Osteocyte (in vitro differentiated cells): ENCODE data around the gene FSTL5. TPM values are rescaled to one million over a fixed set of nuclear protein-coding genes. Genes with fewer than 3 reads are reported as not detected.

Experiments used
- DNase-seq: peaks from one replicate; pipeline ENCODE4 v3.0.0; 2021; ENCODE audit warnings: mixed read lengths; ENCODE audit not compliant: unreplicated experiment; ENCODE audit errors: extremely low spot score
- H3K27ac Mint-ChIP-seq: one replicate; pipeline ENCODE4 v1.8.0; 2021; ENCODE audit warnings: mild to moderate bottlenecking, mixed read lengths; ENCODE audit not compliant: unreplicated experiment
- H3K27me3 Mint-ChIP-seq: one replicate; pipeline ENCODE4 v1.8.0; 2021; ENCODE audit warnings: mixed read lengths; ENCODE audit not compliant: unreplicated experiment
- H3K36me3 Mint-ChIP-seq: one replicate; pipeline ENCODE4 v1.8.0; 2021; ENCODE audit warnings: mixed read lengths; ENCODE audit not compliant: unreplicated experiment
- H3K4me1 Mint-ChIP-seq: one replicate; pipeline ENCODE4 v1.8.0; 2021; ENCODE audit warnings: mixed read lengths; ENCODE audit not compliant: unreplicated experiment
- H3K4me3 Mint-ChIP-seq: one replicate; pipeline ENCODE4 v1.8.0; 2021; ENCODE audit warnings: mild to moderate bottlenecking, moderate library complexity, mixed read lengths; ENCODE audit not compliant: unreplicated experiment
- H3K9me3 Mint-ChIP-seq: one replicate; pipeline ENCODE4 v1.8.0; 2021; ENCODE audit warnings: mixed read lengths; ENCODE audit not compliant: unreplicated experiment
- CTCF ChIP-seq: fragments of 200-600 bp; sonication (generic); IDR thresholded peaks from 2 replicates; pipeline ENCODE4 v1.5.0; 2021; ENCODE audit warnings: antibody characterized with exemption, mild to moderate bottlenecking, moderate library complexity
- total RNA-seq: library from RNA; stranded (reverse); gene quantifications from 2 replicates; pipeline ENCODE4 v1.2.1, GENCODE V29; 2021

FSTL5 gene
- total RNA-seq, 1 donor from 2014 or later: 0.11 TPM

GRCh38 chr4:161642708-161643107 is 521.1 kb downstream of the FSTL5 start:
- Mint-ChIP-seq H3K9me3 (peaks cover 13% of the 10 kb centered on the region), H3K4me1 (no peaks in the 10 kb centered on the region), H3K27ac (no peak overlapping the region), H3K4me3 (no peak overlapping the region), H3K27me3 (peaks cover 17% of the 10 kb centered on the region), H3K36me3 (no peaks in the 10 kb centered on the region)
- no peak for DNase-seq
- TF ChIP-seq CTCF: peak; percentile 55

DNA sequence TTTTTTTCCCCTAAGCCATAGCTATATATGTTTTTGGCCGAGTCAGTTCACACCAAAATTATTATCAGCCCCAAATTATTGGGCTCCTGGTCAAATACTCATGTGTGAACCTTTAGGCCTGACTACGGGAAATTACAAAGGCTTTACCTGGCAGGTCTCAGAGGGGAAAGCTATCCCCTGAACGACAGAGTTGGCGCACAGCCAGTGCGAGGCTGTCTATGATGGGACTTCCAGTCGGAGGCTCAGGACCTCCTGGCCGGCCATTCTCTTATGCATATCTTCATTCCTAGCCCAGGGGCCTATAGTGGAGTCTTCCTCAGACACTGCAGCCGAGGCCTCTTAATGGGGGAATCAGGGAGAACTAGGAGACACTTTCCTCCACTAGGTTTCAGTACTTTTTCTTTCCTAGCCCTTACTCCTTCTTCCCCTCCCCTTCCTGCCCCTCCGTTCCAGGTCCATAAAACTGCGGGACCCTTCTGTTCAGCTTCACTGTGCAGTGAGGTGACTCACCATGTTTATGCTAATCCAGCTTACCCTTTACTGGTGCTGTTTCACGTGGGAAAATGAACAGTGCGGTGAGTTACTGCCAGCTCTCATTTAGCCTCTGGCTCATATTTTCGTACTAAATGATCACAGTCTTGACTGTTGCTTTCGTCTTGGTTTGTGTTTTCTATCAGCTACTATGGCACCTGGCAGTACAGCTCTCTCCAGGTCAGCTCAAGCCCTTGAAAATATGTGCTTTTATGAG is 533.9 kb downstream of the FSTL5 start:
- no peak for TF ChIP-seq CTCF
- no peaks in the 10 kb centered on the region for H3K4me1 Mint-ChIP-seq

DNA sequence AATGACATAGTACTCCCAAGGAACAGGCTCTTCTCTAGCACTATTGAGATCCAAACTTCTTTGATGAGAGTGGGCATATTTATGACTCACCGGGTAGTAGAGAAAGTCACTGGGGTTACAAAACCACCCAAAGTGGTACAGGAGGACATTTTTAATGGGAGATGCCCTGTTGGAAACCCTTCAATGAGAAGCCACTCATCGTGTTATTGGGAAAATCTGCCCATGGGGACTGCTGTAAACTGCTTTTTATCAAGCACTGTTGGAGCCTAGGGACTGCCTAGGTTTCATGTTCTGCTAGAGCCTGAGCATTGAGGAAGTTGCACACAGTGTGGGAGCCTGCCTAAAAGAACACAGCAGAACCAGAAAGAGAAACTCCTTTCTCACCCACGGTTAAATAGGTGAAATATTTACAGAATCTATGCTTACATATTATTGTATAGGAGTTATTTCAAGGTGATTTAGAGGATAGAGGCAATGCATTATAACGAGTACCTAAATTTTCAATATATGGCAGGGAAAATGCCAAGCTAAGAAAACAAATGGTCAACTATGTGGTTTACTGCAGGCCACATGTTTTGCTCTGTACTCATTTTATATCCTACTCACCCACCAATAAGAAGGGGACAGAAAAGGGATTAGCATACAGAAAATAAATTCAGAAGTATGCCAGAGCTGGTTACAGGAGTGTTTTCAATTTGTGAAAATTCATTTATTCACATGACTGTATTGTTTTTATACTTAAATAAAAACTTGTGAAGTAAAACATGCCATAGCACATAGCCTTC is 559.1 kb downstream of the FSTL5 start:
- Mint-ChIP-seq H3K4me3 (no peak overlapping the region), H3K27me3 (peaks cover 24% of the 10 kb centered on the region), H3K27ac (no peak overlapping the region), H3K9me3 (no peaks in the 10 kb centered on the region), H3K36me3 (no peaks in the 10 kb centered on the region), H3K4me1 (no peaks in the 10 kb centered on the region)
- no peak for TF ChIP-seq CTCF
- no peak for DNase-seq

More for the DNA sequence above, 533.9 kb downstream of the FSTL5 start:
- Mint-ChIP-seq H3K27ac (no peak overlapping the region), H3K27me3 (peaks cover 9% of the 10 kb centered on the region), H3K9me3 (no peaks in the 10 kb centered on the region), H3K4me3 (no peak overlapping the region), H3K36me3 (no peaks in the 10 kb centered on the region)
- no peak for DNase-seq

DNA sequence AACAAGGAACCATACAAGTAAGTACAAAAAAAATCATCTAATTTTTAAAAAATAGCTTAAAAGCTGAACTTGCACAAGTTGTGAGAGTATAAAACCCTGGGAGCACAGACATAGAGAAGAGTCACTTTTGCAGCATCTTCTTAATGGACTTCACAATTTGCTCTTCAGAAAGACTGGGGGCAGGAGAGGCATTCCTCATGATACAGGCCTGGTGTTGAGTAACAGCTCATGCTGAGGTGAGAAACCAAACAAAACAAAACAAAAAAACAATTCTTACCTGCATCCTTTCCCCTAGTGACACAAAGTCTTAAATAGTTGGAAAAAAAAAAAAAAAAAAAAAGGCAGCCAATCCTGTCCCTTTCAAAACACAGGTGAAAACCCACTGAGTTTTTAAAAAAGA is 562.8 kb downstream of the FSTL5 start:
- DNase-seq: no peak
- Mint-ChIP-seq H3K27me3 (peaks cover 32% of the 10 kb centered on the region), H3K36me3 (no peaks in the 10 kb centered on the region), H3K4me3 (no peak overlapping the region), H3K27ac (no peak overlapping the region), H3K9me3 (no peaks in the 10 kb centered on the region), H3K4me1 (no peaks in the 10 kb centered on the region)
- no peak for TF ChIP-seq CTCF

GRCh38 chr4:161595230-161595771 is 568.5 kb downstream of the FSTL5 start:
- TF ChIP-seq CTCF: no peak

More at GRCh38 chr4:161595230-161595771, 568.5 kb downstream of the FSTL5 start:
- no peak for DNase-seq
- no peaks in the 10 kb centered on the region for H3K4me1 Mint-ChIP-seq
- H3K4me3 Mint-ChIP-seq: no peak overlapping the region
- no peak overlapping the region for H3K27ac Mint-ChIP-seq
- H3K27me3 Mint-ChIP-seq: peaks cover 38% of the 10 kb centered on the region
- H3K36me3 Mint-ChIP-seq: no peaks in the 10 kb centered on the region
- H3K9me3 Mint-ChIP-seq: no peaks in the 10 kb centered on the region
